Measurements from ENCODE around the gene PYCARD. TPM values are rescaled to one million over a fixed set of nuclear protein-coding genes. Genes with fewer than 3 reads are reported as not detected.
"Not testable (repeated sequence)": the region's sequence is repeated elsewhere in the genome, so short reads cannot be mapped to it uniquely, and the experiment has no call there.

PYCARD gene
- total and polyA plus RNA-seq, 2 experiments from 2014 or later: 9.4 to 16.1 TPM

DNA sequence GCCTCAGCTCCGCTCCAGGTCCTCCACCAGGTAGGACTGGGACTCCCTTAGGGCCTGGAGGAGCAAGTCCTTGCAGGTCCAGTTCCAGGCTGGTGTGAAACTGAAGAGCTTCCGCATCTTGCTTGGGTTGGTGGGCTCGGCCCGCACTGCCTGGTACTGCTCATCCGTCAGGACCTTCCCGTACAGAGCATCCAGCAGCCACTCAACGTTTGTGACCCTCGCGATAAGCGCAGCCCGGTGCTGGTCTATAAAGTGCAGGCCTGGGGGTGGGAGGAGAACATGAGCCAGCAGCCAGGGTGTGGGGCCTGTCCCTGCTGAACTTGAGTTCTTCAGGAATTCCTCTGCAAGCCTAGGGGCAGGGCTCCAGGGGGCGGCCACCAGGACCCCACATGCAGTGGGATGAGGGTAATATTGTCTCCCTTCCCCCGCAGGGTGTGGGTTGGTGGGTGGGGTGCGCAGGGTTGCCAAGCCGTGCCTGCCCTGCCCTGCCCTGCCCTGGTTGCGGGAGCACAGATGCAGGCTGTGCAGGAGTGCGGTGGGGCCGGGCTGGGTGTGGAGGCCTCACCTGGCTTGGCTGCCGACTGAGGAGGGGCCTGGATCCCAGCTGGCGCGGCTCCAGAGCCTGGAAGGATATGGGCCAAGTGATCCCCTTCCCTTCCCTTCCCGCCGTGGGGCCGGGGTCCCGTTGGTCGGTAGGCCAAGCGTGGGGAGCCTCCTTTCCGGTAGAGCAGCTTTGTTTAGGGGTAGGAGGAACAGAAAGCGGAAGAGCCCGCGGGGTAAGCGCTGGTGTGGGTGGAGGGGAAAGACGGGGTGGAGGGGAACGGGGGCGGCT is 762 bp downstream of the PYCARD start:
- peak; percentile 44 for DNase-seq (ENCODE audit: low spot score)
- peak overlapping the region; percentile 98 for H3K4me2 ChIP-seq
- TF ChIP-seq EZH2 (IDR thresholded peaks at IDR 0.05; ENCODE audit: borderline replicate concordance) (no peak), EZH2phosphoT487 (IDR thresholded peaks at IDR 0.05; ENCODE audit: low read depth, severe bottlenecking, unreplicated experiment) (no peak)
- TF ChIP-seq, protein P1, sequence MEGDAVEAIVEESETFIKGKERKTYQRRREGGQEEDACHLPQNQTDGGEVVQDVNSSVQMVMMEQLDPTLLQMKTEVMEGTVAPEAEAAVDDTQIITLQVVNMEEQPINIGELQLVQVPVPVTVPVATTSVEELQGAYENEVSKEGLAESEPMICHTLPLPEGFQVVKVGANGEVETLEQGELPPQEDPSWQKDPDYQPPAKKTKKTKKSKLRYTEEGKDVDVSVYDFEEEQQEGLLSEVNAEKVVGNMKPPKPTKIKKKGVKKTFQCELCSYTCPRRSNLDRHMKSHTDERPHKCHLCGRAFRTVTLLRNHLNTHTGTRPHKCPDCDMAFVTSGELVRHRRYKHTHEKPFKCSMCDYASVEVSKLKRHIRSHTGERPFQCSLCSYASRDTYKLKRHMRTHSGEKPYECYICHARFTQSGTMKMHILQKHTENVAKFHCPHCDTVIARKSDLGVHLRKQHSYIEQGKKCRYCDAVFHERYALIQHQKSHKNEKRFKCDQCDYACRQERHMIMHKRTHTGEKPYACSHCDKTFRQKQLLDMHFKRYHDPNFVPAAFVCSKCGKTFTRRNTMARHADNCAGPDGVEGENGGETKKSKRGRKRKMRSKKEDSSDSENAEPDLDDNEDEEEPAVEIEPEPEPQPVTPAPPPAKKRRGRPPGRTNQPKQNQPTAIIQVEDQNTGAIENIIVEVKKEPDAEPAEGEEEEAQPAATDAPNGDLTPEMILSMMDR (IDR thresholded peaks at IDR 0.05; ENCODE audit: poor library complexity): no peak
- 13% methylated on average over 32 of the region's 35 CpGs for WGBS (ENCODE audit: low lambda C conversion rate, missing lambda C conversion rate)
- peak overlapping the region; percentile 63 for H3K4me3 ChIP-seq
- H4K20me1 ChIP-seq (ENCODE audit: insufficient read depth, poor library complexity, severe bottlenecking): peaks cover 20% of the 10 kb centered on the region
- no peaks in the 10 kb centered on the region for H3K79me2 ChIP-seq
- peaks cover 14% of the 10 kb centered on the region for H3K4me1 ChIP-seq (ENCODE audit: insufficient read depth)
- H3K9me2 ChIP-seq (replicated peaks; ENCODE audit: insufficient read depth): no peaks in the 10 kb centered on the region
- no peaks in the 10 kb centered on the region for H3K36me3 ChIP-seq (replicated peaks; ENCODE audit: insufficient read depth, low read depth)
- H2AFZ ChIP-seq: peak overlapping the region; percentile 86
- H3K27me3 ChIP-seq: peaks cover 11% of the 10 kb centered on the region
- no peaks in the 10 kb centered on the region for H3K9me3 ChIP-seq (ENCODE audit: low read depth)
- H3K27ac ChIP-seq: no peak overlapping the region

DNA sequence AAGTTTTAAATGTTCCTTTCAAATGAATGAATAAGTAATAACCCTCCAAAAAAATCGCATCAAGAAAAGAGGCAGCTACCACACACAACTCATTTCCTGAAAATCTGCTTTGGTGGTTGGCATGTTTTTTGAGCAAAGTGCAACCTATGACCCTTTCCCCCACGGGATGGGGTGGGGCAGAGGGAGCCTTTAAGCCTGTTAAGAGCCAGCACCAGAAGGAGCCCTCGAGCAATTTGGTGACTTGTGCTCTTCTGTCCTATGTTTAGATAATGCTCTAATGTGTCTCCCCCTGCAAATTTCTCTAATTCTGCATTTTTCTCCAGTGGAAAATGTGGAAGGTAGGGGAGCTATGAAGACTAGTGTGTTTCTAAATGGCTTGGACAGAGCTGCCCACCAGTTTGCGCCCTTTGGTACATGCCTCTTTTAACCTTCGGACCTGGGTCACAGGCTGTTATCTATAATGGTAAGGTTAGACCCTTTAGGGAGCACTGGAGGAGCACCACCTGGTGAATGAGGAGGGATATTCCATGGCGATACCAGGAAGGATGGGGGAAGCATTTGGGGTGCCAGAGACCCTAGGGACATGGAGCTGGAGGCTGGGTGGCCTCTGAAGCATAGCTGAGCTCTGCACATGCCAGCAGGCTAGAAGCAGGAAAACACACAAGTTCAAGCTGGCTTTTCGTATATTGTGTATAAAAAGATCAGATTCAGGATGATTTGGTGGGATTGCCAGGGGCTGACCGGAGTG is 1.6 kb downstream of the PYCARD start:
- Histone ChIP-seq H3K9me3 (ENCODE audit: low read depth) (no peaks in the 10 kb centered on the region), H3K4me2 (peak overlapping the region; percentile 98), H2AFZ (no peak overlapping the region), H3K27me3 (peaks cover 11% of the 10 kb centered on the region), H3K79me2 (no peaks in the 10 kb centered on the region), H4K20me1 (ENCODE audit: insufficient read depth, poor library complexity, severe bottlenecking) (peaks cover 24% of the 10 kb centered on the region), H3K4me1 (ENCODE audit: insufficient read depth) (peaks cover 14% of the 10 kb centered on the region), H3K27ac (no peak overlapping the region), H3K36me3 (replicated peaks; ENCODE audit: insufficient read depth, low read depth) (no peaks in the 10 kb centered on the region), H3K9me2 (replicated peaks; ENCODE audit: insufficient read depth) (no peaks in the 10 kb centered on the region), H3K4me3 (no peak overlapping the region)
- no peak for TF ChIP-seq EZH2 (IDR thresholded peaks at IDR 0.05; ENCODE audit: borderline replicate concordance)
- TF ChIP-seq, protein P1 (IDR thresholded peaks at IDR 0.05; ENCODE audit: poor library complexity): no peak
- TF ChIP-seq EZH2phosphoT487 (IDR thresholded peaks at IDR 0.05; ENCODE audit: low read depth, severe bottlenecking, unreplicated experiment): no peak
- DNase-seq (ENCODE audit: low spot score): no peak
- 74% methylated on average over 8 of the region's 8 CpGs for WGBS (ENCODE audit: low lambda C conversion rate, missing lambda C conversion rate)

DNA sequence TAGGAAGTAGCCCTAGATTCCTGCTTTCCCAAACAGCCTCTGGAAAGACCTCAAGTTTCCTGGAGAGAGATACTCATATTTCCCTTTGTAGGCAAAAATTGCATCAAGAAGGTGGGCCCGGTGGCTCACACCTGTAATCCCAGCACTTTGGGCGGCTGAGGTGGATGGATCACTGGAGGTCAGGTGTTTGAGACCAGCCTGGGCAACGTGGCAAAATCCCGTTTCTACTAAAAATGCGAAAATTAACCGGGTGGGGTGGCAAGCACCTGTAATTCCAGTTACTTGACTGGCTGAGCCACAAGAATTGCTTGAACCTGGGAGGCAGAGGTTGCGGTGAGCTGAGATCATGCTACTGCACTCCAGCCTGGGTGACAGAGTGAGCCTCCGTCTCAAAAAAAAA is 2.4 kb downstream of the PYCARD start:
- not testable (repeated sequence) for H3K36me3 ChIP-seq (replicated peaks; ENCODE audit: insufficient read depth, low read depth); H3K79me2 ChIP-seq; H3K27ac ChIP-seq; H3K4me2 ChIP-seq; DNase-seq (ENCODE audit: low spot score); H2AFZ ChIP-seq; H3K9me2 ChIP-seq (replicated peaks; ENCODE audit: insufficient read depth); H3K27me3 ChIP-seq; H3K4me3 ChIP-seq; H3K9me3 ChIP-seq (ENCODE audit: low read depth)
- WGBS (ENCODE audit: low lambda C conversion rate, missing lambda C conversion rate): 93% methylated on average over 8 of the region's 8 CpGs
- peaks cover 14% of the 10 kb centered on the region for H3K4me1 ChIP-seq (ENCODE audit: insufficient read depth)
- H4K20me1 ChIP-seq (ENCODE audit: insufficient read depth, poor library complexity, severe bottlenecking): peaks cover 33% of the 10 kb centered on the region
